ENCODE data around the gene TRAF3IP1. TPM values are rescaled to one million over a fixed set of nuclear protein-coding genes. Genes with fewer than 3 reads are reported as not detected.

The TRAF3IP1 gene
- total RNA-seq, 1 experiment from 2014 or later = 6.8 TPM

GRCh38 chr2:238445409-238446190 lies 125.3 kb downstream of the TRAF3IP1 start:
- in situ Hi-C loops (cut with HindIII; ENCODE audit: low pct_unique_long_range_greater_than_20kb, low sequenced_read_pairs) = no loop called here
- no peak for DNase-seq (ENCODE audit: low read depth)

- no peak for DNase-seq (ENCODE audit: low read depth)
- in situ Hi-C loops (cut with HindIII; ENCODE audit: low pct_unique_long_range_greater_than_20kb, low sequenced_read_pairs) = no loop called here
These were observed 126.1 kb downstream of the TRAF3IP1 start for GRCh38 chr2:238446371-238446770.

- in situ Hi-C loops (cut with HindIII; ENCODE audit: low pct_unique_long_range_greater_than_20kb, low sequenced_read_pairs) = no loop called here
- no peak for DNase-seq (ENCODE audit: low read depth)
These were observed 128.0 kb downstream of the TRAF3IP1 start for GRCh38 chr2:238448031-238448955.

DNA sequence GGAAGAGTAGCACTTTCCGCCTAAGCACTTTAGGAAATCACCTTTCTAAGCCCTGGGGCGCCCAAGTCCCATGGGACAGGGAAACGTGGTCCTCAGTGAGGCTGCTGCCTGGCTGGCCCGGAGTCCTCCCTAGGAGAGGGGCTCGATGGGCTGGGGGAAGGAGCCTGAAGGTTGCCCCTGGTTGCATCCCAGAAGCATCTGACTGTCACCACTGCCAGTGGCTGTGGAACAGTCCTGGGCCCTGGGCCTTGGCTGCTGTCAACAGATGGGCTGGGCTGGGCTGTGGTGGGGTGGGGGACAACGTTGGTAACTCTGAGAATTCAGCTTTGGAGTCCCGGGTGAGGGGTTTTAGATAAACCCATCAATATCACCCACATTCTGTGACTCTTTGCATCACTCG lies 128.9 kb downstream of the TRAF3IP1 start:
- DNase-seq (ENCODE audit: low read depth) = no peak
- in situ Hi-C loops (cut with HindIII; ENCODE audit: low pct_unique_long_range_greater_than_20kb, low sequenced_read_pairs) = no loop called here

- in situ Hi-C loops (cut with HindIII; ENCODE audit: low pct_unique_long_range_greater_than_20kb, low sequenced_read_pairs) = no loop called here
- no peak for DNase-seq (ENCODE audit: low read depth)
These were observed 129.6 kb downstream of the TRAF3IP1 start for GRCh38 chr2:238449909-238450417.

- in situ Hi-C loops (cut with HindIII; ENCODE audit: low pct_unique_long_range_greater_than_20kb, low sequenced_read_pairs) = no loop called here
These were observed 130.1 kb downstream of the TRAF3IP1 start for GRCh38 chr2:238450440-238450861.

More at GRCh38 chr2:238450440-238450861, 130.1 kb downstream of the TRAF3IP1 start:
- no peak for DNase-seq (ENCODE audit: low read depth)

Other genes starting within 250 kb of the TRAF3IP1 start
- gene ESPNL, start 220.2 kb upstream of the TRAF3IP1 start, total RNA-seq (2014; rRNA removed; shearing (Covaris generic); ENCODE audit: low replicate concordance) = 0.10 TPM in 1 of 2 replicates, not detected in the other
- 0.91 and 0.96 TPM in 2 replicates for gene KLHL30, start 181.8 kb upstream of the TRAF3IP1 start, total RNA-seq (2014; rRNA removed; shearing (Covaris generic); ENCODE audit: low replicate concordance)
- gene ERFE, start 161.5 kb upstream of the TRAF3IP1 start, total RNA-seq (2014; rRNA removed; shearing (Covaris generic); ENCODE audit: low replicate concordance) = 39.5 and 53.4 TPM in 2 replicates
- gene ILKAP, start 116.8 kb upstream of the TRAF3IP1 start, total RNA-seq (2014; rRNA removed; shearing (Covaris generic); ENCODE audit: low replicate concordance) = 28.8 and 29.2 TPM in 2 replicates
- gene HES6, start 80.5 kb upstream of the TRAF3IP1 start, total RNA-seq (2014; rRNA removed; shearing (Covaris generic); ENCODE audit: low replicate concordance) = 17.9 and 23.9 TPM in 2 replicates
- 0.95 and 1.0 TPM in 2 replicates for gene PER2, start 31.9 kb upstream of the TRAF3IP1 start, total RNA-seq (2014; rRNA removed; shearing (Covaris generic); ENCODE audit: low replicate concordance)
- 10.2 and 13.3 TPM in 2 replicates for gene ASB1, start 106.4 kb downstream of the TRAF3IP1 start, total RNA-seq (2014; rRNA removed; shearing (Covaris generic); ENCODE audit: low replicate concordance)

All from Caki2 (cell line).